Right lobe of liver (tissue), 4 donors: ENCODE measurements around the gene DNAAF3.

Experiments
- POLR2A ChIP-seq: fragments of 450-650 bp; IDR thresholded peaks from one replicate; pipeline ENCODE4 v1.6.1; 2017; ENCODE audit warnings: antibody characterized with exemption, mild to moderate bottlenecking
- TF ChIP-seq, protein P1 (sequence below), 4 donors: fragments of 200-600 bp in 3 of 4; fragments of 450-650 bp in 1 of 4; IDR thresholded peaks; one replicate each; pipeline versions ENCODE4 v1.5.1 to v1.8.0; 2016 to 2022; ENCODE audit warnings: antibody characterized with exemption in 4 of 4, mild to moderate bottlenecking in 2 of 4
- donor health status: DM: no; HTN: no; CAD: no.
- donor health status: DM: no; HTN: no; CAD: no.
- donor health status: DM: no; HTN: yes; CAD: no.

GRCh38 chr19:55166530-55167268 is at the start of gene DNAAF3:
- no peak for TF ChIP-seq POLR2A
- TF ChIP-seq, protein P1, sequence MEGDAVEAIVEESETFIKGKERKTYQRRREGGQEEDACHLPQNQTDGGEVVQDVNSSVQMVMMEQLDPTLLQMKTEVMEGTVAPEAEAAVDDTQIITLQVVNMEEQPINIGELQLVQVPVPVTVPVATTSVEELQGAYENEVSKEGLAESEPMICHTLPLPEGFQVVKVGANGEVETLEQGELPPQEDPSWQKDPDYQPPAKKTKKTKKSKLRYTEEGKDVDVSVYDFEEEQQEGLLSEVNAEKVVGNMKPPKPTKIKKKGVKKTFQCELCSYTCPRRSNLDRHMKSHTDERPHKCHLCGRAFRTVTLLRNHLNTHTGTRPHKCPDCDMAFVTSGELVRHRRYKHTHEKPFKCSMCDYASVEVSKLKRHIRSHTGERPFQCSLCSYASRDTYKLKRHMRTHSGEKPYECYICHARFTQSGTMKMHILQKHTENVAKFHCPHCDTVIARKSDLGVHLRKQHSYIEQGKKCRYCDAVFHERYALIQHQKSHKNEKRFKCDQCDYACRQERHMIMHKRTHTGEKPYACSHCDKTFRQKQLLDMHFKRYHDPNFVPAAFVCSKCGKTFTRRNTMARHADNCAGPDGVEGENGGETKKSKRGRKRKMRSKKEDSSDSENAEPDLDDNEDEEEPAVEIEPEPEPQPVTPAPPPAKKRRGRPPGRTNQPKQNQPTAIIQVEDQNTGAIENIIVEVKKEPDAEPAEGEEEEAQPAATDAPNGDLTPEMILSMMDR (IDR thresholded peaks at IDR 0.05), result no peak
